Uterus (tissue), 2 donors: ENCODE data around the gene CDH13.

Experiments used
- CTCF ChIP-seq, 4 experiments: fragments of 200-600 bp in 2 of 4; fragments of 450-650 bp in 2 of 4; sonication (generic) in 2 of 4; IDR thresholded peaks; one replicate each; pipeline ENCODE4 v1.5.1; 2016 to 2019; ENCODE audit warnings: antibody characterized with exemption in 4 of 4, mild to moderate bottlenecking in 2 of 4, moderate library complexity in 1 of 4
- POLR2A ChIP-seq, 2 donors: fragments of 450-650 bp; IDR thresholded peaks; one replicate each; pipeline ENCODE4 v1.6.1; 2016; ENCODE audit warnings: antibody characterized with exemption in 2 of 2, mild to moderate bottlenecking in 1 of 2, moderate library complexity in 1 of 2

GRCh38 chr16:83606486-83607030 lies 979.8 kb downstream of the CDH13 start:
- TF ChIP-seq CTCF (IDR thresholded peaks at IDR 0.05) (no peak), POLR2A (IDR thresholded peaks at IDR 0.05) (no peak)
